HL-60 (cell line): ENCODE data around the gene CCDC127.

ENCODE experiments used
- TF ChIP-seq, protein P1 (sequence below): IDR thresholded peaks from one replicate; pipeline ENCODE4 v1.5.1; 2011; ENCODE audit warnings: low read length, control low read depth, inconsistent platforms; ENCODE audit not compliant: insufficient read depth
- TF ChIP-seq, protein P2 (sequence below): IDR thresholded peaks from 2 replicates; pipeline ENCODE4 v1.6.1; 2012; ENCODE audit warnings: low read depth; ENCODE audit not compliant: insufficient replicate concordance

DNA sequence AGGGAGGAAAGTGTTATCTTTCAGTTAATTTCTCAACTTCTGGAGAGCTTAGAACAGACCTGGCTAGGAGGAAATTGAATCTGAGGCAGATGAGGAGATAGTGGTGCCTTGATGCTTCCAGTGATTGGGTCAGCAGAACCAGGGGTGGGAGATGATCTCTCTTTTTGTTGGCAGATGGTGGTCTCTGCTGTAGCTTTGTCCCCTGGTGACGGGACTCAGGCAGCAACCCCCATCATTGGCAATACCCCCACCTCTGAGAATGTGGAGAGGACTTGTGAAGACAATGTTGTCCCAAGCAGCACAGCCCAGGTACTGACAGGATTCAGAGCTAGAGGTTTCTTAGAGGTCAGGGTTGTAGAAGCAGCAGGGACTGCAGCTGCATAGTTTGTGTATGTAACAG, 49.8 kb upstream of the CCDC127 start:
- TF ChIP-seq, protein P1, sequence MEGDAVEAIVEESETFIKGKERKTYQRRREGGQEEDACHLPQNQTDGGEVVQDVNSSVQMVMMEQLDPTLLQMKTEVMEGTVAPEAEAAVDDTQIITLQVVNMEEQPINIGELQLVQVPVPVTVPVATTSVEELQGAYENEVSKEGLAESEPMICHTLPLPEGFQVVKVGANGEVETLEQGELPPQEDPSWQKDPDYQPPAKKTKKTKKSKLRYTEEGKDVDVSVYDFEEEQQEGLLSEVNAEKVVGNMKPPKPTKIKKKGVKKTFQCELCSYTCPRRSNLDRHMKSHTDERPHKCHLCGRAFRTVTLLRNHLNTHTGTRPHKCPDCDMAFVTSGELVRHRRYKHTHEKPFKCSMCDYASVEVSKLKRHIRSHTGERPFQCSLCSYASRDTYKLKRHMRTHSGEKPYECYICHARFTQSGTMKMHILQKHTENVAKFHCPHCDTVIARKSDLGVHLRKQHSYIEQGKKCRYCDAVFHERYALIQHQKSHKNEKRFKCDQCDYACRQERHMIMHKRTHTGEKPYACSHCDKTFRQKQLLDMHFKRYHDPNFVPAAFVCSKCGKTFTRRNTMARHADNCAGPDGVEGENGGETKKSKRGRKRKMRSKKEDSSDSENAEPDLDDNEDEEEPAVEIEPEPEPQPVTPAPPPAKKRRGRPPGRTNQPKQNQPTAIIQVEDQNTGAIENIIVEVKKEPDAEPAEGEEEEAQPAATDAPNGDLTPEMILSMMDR, result no peak
- TF ChIP-seq, protein P2, sequence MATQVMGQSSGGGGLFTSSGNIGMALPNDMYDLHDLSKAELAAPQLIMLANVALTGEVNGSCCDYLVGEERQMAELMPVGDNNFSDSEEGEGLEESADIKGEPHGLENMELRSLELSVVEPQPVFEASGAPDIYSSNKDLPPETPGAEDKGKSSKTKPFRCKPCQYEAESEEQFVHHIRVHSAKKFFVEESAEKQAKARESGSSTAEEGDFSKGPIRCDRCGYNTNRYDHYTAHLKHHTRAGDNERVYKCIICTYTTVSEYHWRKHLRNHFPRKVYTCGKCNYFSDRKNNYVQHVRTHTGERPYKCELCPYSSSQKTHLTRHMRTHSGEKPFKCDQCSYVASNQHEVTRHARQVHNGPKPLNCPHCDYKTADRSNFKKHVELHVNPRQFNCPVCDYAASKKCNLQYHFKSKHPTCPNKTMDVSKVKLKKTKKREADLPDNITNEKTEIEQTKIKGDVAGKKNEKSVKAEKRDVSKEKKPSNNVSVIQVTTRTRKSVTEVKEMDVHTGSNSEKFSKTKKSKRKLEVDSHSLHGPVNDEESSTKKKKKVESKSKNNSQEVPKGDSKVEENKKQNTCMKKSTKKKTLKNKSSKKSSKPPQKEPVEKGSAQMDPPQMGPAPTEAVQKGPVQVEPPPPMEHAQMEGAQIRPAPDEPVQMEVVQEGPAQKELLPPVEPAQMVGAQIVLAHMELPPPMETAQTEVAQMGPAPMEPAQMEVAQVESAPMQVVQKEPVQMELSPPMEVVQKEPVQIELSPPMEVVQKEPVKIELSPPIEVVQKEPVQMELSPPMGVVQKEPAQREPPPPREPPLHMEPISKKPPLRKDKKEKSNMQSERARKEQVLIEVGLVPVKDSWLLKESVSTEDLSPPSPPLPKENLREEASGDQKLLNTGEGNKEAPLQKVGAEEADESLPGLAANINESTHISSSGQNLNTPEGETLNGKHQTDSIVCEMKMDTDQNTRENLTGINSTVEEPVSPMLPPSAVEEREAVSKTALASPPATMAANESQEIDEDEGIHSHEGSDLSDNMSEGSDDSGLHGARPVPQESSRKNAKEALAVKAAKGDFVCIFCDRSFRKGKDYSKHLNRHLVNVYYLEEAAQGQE, result no peak
